ENCODE results near the gene PSAPL1.
"Not testable (repeated sequence)": the region's sequence is repeated elsewhere in the genome, so short reads cannot be mapped to it uniquely, and the experiment has no call there.

The PSAPL1 gene

DNA sequence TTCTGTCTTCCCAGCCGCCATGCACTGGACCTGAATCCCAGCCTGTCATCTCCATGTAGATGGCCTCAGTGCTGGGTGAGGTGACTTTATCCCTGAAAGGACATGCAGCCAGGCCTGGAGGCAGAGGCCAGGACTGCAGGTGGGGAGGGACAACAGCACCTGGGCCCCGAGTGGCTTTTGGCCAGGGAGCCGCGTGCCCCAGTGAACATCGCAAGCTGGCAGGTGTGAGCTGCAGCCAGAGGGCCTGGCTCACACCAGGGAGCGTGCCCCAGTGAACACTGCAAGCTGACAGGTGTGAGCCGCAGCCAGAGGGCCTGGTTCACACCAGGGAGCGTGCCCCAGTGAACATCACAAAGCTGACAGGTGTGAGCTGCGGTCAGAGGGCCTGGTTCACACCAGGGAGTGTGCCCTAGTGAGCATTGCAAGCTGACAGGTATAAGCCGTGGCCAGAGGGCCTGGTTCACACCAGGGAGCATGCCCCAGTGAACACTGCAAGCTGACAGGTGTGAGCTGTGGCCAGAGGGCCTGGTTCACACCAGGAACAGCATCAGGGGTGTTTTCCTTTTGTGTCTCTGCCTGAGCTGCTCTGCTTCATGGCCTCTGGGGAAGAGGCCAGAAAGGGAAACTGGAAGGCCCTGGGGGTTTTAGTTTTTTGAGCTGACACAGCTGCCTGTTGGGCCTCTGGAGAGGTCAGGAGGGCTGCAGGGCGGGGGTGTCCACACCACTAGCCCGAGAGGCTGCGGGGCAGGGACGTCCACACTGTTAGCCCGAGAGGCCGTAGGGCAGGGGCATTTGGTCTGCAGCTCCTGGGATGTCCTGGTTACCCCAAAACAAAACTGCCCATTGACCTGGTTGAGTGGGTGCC lies 22.7 kb upstream of the PSAPL1 start:
- no peak for DNase-seq

DNA sequence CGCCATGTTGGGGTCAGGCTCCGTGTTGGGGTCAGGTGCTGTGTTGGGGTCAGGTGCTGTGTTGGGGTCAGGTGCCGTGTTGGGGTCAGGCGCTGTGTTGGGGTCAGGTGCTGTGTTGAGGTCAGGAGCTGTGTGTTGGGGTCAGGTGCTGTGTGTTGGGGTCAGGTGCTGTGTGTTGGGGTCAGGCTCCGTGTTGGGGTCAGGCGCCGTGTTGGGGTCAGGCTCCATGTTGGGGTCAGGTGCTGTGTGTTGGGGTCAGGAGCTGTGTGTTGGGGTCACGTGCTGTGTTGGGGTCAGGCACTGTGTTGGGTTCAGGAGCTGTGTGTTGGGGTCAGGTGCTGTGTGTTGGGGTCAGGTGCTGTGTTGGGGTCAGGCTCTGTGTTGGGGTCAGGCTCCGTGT lies 18.1 kb upstream of the PSAPL1 start:
- not testable (repeated sequence) for DNase-seq

DNA sequence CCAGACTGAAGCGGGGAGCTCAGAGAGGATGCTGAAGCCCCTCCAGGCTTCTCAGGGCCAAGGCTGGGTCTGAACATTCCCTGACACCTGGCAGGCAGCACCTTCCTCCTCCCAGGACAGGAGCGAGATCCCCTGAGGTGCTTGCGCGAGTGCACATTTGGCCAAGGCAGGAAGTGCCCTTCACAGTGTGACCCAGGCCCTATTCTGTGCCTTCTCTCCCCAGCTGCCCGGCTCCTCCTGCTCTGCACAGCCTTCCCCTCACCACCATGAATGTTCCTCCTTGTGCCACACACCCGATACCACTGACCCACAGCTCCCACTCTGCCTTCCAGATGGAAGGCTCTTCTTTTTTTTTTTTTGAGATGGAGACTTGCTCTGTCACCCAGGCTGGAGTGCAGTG lies 17.1 kb upstream of the PSAPL1 start:
- DNase-seq: no peak

DNA sequence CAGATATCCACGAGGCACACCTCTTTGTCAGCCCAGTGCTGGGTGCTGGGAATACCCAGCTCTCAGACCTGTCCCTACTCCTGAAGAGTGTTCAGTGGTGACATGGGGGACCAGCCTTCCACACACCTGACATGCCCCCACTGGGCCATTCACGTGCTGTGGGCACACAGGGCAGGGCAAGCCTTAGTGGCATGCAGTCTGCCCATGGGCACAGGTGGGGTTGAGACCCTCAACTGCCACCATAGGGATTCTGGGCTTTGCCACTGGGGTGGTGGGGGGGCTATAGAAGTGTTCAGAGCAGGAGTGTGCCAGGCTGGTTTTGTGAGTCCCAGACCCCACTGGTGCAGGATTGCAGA lies 16.7 kb upstream of the PSAPL1 start:
- DNase-seq: no peak

GRCh38 chr4:7450775-7451433 lies 16.2 kb upstream of the PSAPL1 start:
- no peak for DNase-seq

GRCh38 chr4:7448036-7448435 lies 13.3 kb upstream of the PSAPL1 start:
- no peak for DNase-seq

GRCh38 chr4:7447236-7447635 lies 12.5 kb upstream of the PSAPL1 start:
- DNase-seq: no peak

- DNase-seq: no peak
These were observed 10.0 kb upstream of the PSAPL1 start for GRCh38 chr4:7444731-7445130.

DNA sequence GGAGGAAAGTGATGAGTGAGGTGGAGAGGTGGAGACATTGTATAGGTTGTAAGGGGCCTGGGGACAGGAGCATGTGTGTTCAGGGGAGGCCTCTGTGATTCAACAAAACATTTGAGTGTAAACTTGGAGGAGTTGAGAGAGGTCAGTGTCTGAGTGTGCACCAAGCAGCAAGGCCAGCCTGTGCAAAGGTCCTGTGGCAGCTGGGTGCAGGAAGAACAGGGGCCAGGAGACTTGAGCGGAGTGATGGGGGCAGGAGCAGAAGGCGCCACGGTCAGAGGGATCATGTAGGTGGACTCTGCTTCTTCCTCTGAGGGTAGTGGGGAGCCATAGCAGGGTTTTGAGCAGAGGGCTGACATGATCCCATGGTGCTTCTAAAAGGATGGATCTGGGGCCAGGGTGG lies 9.6 kb upstream of the PSAPL1 start:
- DNase-seq: no peak

- no peak for DNase-seq
These were observed 7.9 kb upstream of the PSAPL1 start for GRCh38 chr4:7442574-7443162.

DNA sequence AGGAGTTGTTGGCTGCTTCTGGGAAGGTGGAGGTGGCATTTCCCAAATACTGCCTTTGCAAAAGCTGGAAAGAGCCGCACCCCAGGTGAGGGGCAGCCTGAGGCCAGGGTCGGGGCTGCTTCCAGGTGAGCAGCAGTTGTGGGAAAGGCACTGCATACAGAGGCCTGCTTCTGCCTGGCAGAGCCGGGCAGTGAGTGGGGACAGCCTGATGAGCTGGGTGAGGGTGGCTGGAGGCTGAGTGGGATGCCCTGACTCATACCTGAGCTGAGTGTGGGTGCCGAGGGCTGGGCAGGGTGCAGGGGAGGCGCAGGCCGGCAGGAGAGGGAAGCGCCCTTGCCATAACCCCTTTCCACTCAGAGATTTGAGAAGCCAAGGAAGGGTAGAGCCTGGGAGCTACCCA lies 6.5 kb upstream of the PSAPL1 start:
- no peak for DNase-seq

- DNase-seq: no peak
These were observed 5.0 kb upstream of the PSAPL1 start for GRCh38 chr4:7439699-7440098.

- DNase-seq: no peak
These were observed 1.5 kb upstream of the PSAPL1 start for GRCh38 chr4:7436256-7436655.

DNA sequence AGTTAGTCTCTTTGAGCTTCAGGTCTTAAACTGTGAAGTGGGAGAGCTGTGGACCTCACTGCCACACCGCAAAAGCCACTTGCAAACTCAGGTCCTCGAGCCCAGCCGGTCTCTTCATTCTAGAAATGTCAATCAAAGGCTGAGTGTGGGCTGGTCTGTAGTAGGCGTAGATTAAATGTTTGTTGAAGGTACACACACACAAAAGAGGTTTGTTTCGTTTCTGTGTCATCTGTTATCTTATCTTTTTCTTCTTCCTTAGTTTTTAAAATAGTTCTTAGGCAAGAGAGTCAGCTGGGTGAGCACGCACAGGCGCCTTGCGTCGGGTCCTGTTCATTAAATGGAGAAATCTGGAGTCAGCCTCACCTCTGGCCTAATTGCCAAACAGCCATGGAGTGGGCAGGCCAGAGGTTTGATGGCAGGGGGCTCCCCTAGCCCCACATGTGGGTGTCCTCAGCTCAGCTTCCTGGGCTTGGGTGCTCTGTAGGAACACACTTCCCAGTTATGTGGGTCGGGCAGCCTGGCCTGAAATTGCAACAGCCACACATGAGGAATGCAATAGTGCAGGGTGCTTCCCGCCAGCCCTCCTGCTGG lies 836 bp upstream of the PSAPL1 start:
- DNase-seq: no peak

DNA sequence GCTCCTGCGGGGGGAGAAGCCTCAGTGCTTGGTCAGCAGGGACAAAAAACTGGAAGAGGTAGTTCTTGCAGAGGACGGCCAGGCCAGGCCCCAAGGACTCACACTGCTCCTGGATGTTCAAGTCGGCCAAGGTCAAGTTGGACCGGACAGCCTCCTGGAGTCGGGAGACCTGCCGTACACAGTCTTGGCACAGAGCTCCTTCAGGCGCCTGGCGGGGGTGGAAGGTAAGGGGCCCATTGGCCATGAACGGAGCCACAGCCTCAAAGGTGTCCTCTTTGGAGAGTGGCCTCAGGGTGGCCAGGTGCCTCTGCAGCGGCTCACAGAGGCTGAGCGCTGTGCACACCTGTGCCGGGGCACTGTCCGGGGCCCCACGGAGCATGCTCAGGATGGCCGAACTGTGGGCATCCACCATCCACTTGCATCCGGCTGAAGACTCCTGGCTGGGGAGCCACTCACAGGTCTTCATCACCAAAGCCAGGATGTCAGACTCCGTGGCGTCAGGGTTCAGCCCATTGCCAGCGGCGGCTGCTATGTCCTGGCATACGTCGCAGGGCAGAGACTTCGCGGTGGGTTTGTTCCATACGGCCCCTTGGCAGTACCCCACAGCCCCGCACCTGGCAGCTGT lies 477 bp downstream of the PSAPL1 start:
- DNase-seq: no peak

DNA sequence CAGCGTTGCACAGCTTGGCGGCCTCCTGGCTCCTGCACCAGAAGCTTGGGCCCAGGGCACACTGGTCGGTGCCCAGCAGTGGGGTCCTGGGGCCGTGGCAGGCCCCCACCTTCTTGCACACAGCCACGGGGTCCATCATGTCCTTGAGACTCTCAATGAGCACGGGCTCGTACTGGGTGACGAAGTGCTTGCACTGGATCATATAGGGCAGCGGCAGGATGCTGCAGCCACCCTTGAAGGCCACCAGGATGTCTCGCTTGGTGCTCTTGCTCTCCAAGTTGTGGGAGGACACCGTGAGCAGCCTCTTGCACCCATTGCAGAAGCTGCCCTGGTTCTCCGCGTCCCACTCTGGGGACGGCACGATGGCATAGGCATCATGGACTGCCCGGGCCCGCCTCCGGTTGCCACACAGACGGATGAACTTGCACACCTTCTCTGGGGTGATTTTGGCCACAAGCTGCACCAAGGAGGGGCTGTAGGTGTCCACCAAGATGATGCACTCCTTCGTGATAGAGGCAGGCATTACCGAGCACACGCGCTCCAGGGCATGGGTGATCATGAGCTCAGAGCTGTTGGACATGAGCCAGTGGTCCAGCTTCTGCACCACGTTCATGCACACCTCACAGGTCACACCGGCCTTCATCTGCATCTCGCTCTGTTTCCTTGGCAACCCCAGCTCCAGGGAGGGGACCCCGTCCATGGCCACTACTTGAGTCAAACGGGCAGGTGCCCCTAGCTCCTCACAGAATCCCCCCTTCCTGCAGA lies 1.2 kb downstream of the PSAPL1 start:
- no peak for DNase-seq

GRCh38 chr4:7432531-7433375 lies 2.0 kb downstream of the PSAPL1 start:
- DNase-seq: no peak

DNA sequence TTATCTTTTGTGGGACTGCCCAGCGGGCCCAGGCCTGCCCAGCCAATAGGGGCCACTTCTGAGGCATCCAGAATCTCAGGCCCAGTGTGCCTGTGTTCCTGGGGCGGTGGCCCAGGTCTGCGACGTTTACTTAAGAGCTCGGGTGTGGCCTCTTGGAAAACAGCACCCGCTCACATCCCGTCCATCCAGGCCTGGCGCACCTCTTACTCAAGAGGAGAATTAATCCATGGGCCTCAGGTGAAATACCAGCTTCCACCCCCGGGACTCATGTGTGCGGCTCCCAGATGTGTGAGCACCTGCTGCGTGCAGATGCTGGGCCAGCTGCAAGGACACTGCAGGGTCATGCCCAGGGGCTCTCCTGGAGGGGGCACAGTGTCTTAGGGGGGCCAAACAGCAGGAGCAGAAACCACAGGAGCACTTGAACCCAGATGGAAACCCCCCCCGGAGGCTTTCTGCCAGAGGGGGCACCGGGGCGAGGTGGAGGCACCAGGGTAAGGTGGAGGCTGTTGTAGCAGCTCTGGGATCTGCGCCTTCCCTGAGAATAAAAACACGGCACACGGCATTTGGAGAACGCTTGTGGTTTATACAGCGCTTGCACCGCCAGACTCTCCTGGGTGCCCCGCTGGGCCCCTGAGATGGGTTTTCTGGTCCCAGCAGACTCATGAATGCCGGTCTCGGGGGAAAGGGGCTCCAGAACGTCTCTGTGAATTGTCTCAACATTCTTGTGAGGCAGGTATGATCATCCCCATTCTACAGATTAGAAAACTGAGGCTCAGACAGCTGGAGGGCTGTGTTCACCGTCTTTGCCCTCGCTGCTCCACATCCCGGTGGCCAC lies 2.8 kb downstream of the PSAPL1 start:
- DNase-seq: no peak

DNA sequence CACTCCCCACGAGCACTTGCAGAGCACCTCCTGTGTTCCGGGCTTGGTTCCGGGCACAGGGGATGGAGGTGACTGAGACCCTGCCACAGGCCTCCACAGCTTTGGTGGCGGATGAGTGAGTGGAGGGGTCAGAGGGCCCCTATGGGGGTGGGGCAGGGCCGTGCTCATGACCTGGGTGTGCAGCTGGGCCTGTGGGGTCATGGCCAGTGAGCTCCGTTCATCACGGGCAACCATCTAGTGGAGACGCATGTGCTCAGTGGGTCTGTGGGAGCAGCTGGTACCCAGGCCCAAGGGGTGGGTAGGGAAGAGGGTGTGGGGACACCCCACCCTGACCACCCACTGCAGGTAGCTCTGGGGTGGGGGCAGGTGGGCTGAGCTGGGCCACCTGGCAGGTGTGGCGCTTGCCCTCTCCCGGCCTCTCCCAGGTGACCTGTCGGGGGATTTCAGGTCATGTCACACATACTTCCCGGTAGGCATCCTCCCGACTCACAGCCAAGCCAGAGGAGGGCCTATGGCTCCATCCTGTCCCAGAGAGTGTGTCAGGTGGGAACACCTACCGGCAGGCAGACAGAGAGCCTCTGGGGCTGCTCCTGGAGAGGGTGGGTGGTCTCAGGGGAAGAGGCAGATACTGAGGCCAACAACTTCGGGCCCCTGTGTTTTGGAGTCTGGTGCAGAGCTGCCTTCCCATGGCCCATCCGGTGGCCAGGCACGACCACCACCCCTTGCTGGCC lies 3.6 kb downstream of the PSAPL1 start:
- DNase-seq: no peak

GRCh38 chr4:7430368-7430964 lies 4.3 kb downstream of the PSAPL1 start:
- no peak for DNase-seq

Measured in fibroblast of skin of right biceps (primary cell).